K562 treated with DMSO at 1 percent for 24 hours (cell line): ENCODE measurements around the gene LIN7B. TPM values are rescaled to one million over a fixed set of nuclear protein-coding genes. Genes with fewer than 3 reads are reported as not detected.

Experiments used
- total RNA-seq: library from RNA; unstranded; fragments of 300-600 nt; gene quantifications from 2 replicates; pipeline ENCODE4 v1.2.3, GENCODE V29; 2022; ENCODE audit warnings: low read depth; ENCODE audit not compliant: insufficient read depth

LIN7B gene
- total RNA-seq = 16.2 and 19.1 TPM in 2 replicates

GRCh38 chr19:49113762-49114629 lies at the start of gene LIN7B:
Gene LIN7B (plus strand): TSS chr19:49114370. CDS start chr19:49114405, 35 bp downstream.

DNA sequence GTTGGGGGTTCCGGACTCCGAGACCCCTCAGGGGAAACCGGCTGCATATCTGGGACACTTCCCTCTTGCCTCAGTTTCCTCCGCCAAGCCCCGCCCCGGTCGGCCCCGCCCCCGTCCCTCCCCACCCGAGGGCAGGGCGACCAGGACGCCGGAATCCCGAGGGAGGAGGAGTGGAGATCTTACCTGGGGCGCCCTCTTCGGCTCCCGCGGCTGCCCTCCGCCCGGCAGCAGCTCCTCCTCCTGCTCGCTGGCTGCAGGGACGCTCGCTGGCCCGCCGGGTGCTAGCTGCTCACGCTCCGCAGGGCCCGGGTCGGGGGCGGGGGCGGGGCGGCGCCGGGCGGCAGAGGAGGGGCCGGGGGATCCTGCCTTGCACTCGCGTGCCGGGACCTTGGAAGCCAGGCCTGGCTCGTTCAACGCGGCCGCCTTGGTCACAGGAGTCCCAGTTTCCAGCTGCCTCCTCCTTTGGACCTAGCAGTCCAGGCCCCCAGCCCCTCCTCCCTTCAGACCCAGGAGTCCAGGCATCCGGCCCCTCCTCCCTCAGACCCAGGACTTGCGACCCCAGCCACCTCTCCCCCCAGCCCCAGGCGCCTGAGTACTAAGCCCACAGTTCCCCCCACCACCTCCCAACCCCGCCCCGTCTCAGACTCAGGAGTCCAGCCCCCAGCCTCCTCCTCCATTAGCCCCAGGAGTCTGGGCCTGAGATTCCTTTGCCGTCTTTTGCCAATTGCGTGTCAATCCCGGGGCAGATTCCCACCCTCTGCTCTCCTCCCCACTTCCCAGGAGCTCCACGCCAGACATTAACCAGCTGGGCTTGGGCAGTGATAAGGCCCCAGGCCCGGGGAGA lies 49.2 kb upstream of the LIN7B start, which contains the start of gene NTF4:
Gene NTF4, minus strand, starts transcription at position 51 of the 844 bp plus-strand sequence. CDS start 2,821 bp downstream, outside the sequence.

GRCh38 chr19:49085020-49085867 lies 28.9 kb upstream of the LIN7B start, which contains the start of gene SNRNP70:
Gene SNRNP70 (plus strand): TSS chr19:49085451. CDS start chr19:49086415, 964 bp downstream.

DNA sequence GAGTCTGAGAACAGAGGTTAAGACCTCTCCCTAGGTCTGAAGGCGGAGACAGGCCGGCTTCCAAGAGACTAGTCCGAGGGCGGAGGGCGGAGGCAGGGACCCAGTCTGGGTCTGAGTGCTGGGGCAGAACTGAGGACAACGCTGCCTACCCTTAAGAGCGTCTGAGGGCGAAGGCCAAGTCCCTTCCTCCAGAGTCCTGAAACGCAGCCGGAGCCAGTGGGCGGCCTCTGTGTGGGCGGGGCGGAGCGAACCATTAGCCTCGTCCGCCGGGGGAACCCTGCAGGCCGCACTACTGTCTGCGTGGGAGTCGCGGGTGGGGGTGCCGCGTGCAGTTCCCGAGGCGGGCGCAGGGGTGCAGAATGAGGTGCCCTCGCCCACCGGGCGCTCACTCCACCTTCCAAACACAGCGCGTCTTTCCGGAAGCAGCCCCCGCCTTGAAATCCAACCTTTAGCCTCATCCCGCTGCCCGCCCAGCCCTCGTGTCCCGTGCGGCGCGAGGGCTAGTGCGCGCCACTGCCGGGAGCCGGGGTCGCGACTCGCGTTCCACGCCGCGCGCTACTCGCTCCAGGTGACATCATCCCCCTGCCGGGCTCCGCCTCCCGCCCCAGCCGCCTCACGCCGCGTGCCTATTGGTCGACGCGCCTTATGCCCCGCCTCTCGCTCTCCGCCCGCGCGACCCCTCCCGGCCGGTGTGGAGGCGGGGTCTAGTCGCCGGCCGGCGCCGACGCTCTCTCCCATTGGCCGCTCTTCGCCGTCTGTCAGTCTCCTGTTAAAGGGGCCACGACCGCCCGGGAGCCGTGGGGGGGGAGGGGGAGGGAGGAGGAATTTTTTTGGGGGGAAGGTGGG lies 4.6 kb downstream of the LIN7B start, which contains the start of gene C19orf73:
Gene C19orf73, minus strand, starts transcription at position 579 of the 846 bp plus-strand sequence. Its CDS starts 121 bp downstream, at position 458.

DNA sequence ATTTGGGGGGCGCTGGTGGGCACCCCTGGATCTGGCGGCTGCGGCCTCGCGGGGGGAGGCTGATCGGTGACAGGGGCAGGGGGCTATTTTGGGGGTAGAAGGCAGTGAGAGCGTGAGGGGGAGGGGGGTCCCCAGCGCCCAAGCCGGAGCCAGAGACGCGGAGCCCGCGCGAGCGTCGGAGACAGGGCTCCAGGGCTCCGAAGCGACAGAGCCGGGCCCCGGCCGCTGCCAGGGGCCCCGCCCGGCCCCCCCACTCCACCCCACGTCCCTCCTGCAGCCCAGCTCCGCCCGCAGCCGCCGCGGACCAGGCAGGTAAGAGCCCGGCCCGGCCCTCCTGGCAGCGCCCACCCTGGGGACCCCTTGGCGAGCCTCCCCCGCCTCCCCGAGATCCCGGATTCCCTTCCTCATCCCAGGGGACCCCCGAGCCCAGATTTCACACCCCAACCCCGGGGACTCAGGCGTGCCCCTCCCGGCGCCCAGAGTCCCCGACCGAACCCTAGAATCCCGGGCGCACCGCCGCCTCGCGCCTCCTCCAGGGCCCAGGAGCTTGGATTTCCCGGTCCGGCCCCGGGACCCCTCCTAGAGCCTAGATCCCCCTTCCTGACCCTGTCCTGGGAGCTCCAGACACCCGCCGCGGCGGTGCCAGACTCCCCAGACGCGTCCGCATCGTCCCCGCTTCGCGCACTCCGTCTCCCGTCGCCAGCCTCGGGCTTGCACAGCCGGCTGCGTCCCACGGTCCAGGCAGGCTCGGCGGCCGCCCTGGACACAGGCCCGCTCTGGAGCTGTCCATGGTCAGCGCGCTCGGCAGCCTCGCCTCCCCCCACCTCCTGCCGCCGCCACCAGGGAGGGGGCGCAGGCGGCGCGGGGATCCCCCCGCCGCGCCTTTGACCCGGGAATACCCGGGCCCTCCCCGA lies 5.5 kb downstream of the LIN7B start, which contains the start of gene PPFIA3:
Gene PPFIA3, plus strand, starts transcription at position 134 of the 914 bp plus-strand sequence. CDS start 8,330 bp downstream, outside the sequence.

DNA sequence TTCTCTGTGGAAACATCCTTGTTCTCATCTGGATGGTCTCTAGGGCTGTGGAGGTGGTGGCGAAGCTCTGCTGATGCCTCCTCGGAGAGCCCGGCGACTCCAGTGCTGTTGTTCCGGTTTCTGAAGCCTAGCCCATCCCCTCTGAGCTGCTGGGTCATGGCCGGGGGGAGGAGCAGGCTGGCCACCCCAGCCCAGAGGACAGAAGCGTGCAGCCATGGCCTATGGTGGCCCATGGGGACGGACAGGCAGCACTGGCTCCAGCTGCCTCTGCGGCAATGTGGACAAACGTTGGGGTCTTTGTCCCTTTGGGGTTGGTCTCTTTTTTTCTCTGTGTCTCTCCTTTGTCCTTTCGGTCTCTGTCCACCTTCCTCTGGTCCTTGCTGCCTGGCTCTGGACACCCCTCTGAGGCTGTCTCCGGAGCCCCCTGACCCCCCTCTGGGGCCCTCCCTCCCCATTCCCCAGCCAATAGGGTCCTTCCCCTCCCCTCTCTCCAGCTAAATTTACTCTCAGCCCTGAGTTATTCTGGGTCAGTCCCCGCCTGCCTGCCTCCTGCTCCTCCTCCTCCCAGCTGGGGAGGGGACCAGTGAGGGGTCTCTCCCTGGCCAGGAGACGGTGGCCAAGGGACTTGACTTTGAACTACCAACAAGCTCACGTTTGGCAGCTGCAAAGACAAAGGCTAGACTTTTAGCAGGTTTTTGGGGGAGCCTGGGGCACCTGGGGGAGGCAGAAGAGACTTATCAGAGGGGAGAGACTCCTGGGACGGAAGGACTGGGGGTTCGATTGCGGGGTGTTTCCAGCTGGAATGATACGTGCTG lies 41.0 kb downstream of the LIN7B start, which contains the start of gene HRC:
Gene HRC, minus strand, starts transcription at position 392 of the 815 bp plus-strand sequence. Its CDS starts 159 bp downstream, at position 233.

DNA sequence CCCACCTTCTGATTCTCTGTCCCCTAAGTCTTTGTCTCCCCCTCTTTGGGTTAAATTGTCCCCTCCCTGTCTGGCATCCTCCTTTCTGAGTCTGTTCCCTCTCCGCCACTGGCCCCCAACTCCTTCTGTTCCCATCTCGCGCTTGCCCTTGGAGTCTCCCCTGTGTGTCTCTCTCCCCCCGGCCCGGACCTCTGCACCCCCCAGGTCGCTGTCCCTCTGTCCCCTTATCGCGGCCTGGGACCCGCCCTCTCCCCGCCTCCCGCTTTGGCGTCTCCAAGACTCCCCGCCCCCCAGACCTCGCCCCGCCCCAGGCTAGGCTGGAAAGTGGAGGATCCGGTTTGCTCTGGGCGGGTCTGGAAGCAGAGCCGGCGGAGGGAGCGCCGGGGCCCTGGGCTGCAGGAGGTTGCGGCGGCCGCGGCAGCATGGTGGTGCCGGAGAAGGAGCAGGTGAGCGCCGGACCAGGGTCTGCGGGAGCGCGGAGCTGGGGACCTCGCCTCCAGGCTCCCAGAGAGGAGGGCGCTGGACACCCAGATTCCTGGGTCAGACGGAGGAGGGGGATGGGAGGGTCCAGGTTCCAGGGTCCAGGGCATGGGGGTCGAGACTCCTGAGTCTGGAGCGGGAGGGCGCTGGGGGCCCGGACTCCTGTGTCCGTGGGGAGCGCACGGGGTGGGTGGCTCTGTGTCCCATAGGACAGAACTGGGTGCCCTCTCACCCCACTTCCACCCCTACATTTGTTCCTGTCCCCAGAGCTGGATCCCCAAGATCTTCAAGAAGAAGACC lies 43.5 kb downstream of the LIN7B start, which contains the start of gene TRPM4:
Gene TRPM4, plus strand, starts transcription at position 348 of the 780 bp plus-strand sequence. Its CDS starts 75 bp downstream, at position 423.

Other genes starting within 250 kb of the LIN7B start
- 49.1 and 54.5 TPM in 2 replicates for gene PLEKHA4, start 245.8 kb upstream of the LIN7B start, total RNA-seq
- gene PPP1R15A, start 241.9 kb upstream of the LIN7B start, total RNA-seq = 88.6 and 88.9 TPM in 2 replicates
- 0.88 and 3.5 TPM in 2 replicates for gene TULP2, start 215.6 kb upstream of the LIN7B start, total RNA-seq
- 445 and 480 TPM in 2 replicates for gene NUCB1, start 214.1 kb upstream of the LIN7B start, total RNA-seq
- 4.8 and 5.0 TPM in 2 replicates for gene DHDH, start 180.7 kb upstream of the LIN7B start, total RNA-seq
- gene BAX, start 159.5 kb upstream of the LIN7B start, total RNA-seq = 136 and 153 TPM in 2 replicates
- 7,562 and 7,983 TPM in 2 replicates for gene FTL, start 149.1 kb upstream of the LIN7B start, total RNA-seq
- 26.8 and 34.3 TPM in 2 replicates for gene GYS1, start 121.1 kb upstream of the LIN7B start, total RNA-seq
- gene RUVBL2, start 120.5 kb upstream of the LIN7B start, total RNA-seq = 295 and 316 TPM in 2 replicates
- not detected in 2 replicates for gene LHB, start 97.3 kb upstream of the LIN7B start, total RNA-seq
- gene CGB3, start 90.0 kb upstream of the LIN7B start, total RNA-seq = not detected in 2 replicates
- 4.8 and 8.7 TPM in 2 replicates for gene CGB2, start 82.5 kb upstream of the LIN7B start, total RNA-seq
- not detected in 2 replicates for gene CGB1, start 77.5 kb upstream of the LIN7B start, total RNA-seq
- not detected in 2 replicates for gene CGB5, start 70.5 kb upstream of the LIN7B start, total RNA-seq
- gene CGB8, start 65.3 kb upstream of the LIN7B start, total RNA-seq = not detected in 2 replicates
- not detected in 2 replicates for gene CGB7, start 56.6 kb upstream of the LIN7B start, total RNA-seq
- not detected in 2 replicates for gene NTF4, start 49.6 kb upstream of the LIN7B start, total RNA-seq
- gene KCNA7, start 41.7 kb upstream of the LIN7B start, total RNA-seq = not detected in 2 replicates
- gene SNRNP70, start 28.9 kb upstream of the LIN7B start, total RNA-seq = 219 and 229 TPM in 2 replicates
- gene C19orf73, start 4.8 kb downstream of the LIN7B start, total RNA-seq = 1.3 and 2.4 TPM in 2 replicates
- 14.2 and 15.9 TPM in 2 replicates for gene PPFIA3, start 5.2 kb downstream of the LIN7B start, total RNA-seq
- gene HRC, start 41.0 kb downstream of the LIN7B start, total RNA-seq = 9.9 and 12.2 TPM in 2 replicates
- 20.5 and 23.4 TPM in 2 replicates for gene TRPM4, start 43.4 kb downstream of the LIN7B start, total RNA-seq
- 0.61 and 0.95 TPM in 2 replicates for gene SLC6A16, start 210.8 kb downstream of the LIN7B start, total RNA-seq
- gene CD37, start 221.0 kb downstream of the LIN7B start, total RNA-seq = 30.7 and 44.8 TPM in 2 replicates
- gene TEAD2, start 248.0 kb downstream of the LIN7B start, total RNA-seq = 14.9 and 17.3 TPM in 2 replicates
- gene DKKL1, start 249.5 kb downstream of the LIN7B start, total RNA-seq = 1.6 and 2.1 TPM in 2 replicates